HG03196 (cell line): ENCODE data around the gene THBS4.
A peak's percentile ranks its signal among the peaks of the same experiment; 100 is the strongest.

Experiments used
- ATAC-seq: cut with Tn5 transposase; IDR thresholded peaks from one replicate; pipeline ENCODE4 v1.9.1; 2021; ENCODE audit not compliant: unreplicated experiment

THBS4 gene

GRCh38 chr5:80034962-80035821 is at the start of gene THBS4:
THBS4 (plus strand) TSS chr5:80035348; CDS start chr5:80035538, 190 bp downstream.
- no peak for ATAC-seq

DNA sequence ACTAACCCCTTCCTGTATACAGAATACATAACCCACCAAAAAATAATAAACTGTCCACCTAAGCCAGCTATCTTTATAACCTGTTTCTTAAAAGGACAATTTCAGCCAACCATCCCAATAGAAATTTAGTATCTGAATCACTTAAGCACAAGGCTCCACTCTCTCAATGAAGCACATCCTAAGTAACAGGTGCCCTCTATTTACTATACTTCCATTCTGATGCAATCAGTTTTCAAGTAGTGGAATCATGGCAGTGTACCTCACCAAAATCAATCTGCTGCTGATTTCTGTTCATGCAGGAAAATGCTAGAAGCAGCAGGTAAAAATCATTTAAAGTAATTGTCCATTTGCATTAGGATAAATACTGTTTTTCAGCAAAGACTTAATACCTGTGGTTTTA is 48.9 kb upstream of the THBS4 start:
- ATAC-seq = no peak

GRCh38 chr5:79990205-79990597 is 44.9 kb upstream of the THBS4 start:
- peak; percentile 35 for ATAC-seq

GRCh38 chr5:79990598-79991507 is 44.3 kb upstream of the THBS4 start, which contains the start of gene MTX3:
MTX3 (minus strand) TSS chr5:79991262; CDS start chr5:79991238, 24 bp downstream.
- ATAC-seq = peak; percentile 90

DNA sequence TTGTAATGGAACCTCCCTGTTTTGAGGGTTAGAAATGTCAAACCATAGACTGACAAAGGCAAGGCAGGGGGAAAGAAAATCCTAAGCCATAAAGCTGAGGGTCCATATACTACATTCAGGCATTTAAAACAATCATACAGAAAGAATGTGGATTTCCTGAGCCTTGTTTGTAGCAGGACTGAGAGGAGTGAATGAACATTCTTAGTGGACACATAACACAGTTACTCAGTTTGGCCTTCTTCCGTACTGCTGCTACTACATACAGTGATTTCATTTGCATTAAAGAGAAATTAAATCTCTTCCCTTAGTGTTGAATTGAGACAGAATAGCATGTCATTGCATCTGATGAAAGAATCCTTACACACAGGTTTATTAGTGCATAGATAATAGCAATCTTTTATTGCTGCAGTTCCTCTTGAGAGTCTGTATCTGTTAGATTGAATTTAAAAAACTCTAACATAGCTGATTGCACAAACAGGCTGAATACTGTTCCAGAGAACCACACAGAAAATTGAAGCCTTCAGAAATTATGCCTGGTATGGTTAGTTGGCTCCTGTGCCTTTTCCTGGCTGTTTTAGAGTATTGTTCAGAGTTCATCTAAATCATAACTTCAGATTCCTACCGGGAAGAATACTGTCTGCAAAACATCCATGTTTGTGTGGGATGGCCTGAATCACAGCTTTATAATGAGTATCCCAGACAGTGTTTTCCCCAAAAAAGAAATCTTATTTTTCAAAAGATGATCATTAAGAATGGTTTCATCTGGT is 42.1 kb upstream of the THBS4 start:
- ATAC-seq = no peak

DNA sequence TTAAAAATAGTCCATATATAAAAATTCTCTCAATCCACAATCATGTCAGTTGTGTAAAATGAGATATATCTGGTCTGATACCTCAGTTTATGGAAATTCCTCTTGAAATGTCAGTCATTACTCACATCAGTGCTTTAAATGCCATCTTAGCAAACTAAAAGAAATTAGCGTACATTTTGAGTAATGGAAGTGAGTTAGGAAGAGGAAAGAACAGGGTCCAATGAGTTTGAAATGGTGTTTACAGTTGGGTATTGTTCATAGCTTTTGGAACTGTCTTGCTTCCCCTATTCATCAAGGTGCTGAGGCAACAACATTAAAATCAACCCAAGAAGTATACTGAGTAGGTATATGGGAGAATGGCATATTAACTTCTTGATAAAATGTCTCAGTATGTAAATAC is 35.4 kb upstream of the THBS4 start:
- no peak for ATAC-seq

DNA sequence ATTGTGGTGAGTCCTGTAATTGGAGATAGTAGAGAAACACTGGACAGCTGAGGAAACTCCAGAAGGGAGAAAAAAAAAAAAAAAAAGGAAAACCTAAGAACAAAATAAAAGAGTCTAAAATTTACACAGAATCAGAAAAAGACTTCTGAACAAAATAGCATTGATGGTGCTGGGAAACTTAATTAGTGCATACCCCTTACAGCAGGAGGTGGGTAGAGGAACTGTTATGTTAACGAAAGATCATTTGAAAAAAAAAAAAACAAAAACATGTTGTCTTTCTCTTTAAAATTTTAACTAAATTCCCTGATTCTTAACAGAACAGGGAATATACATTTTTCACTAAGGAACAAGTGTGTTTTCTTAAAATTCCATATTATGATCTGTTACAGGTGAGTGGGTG is 32.5 kb upstream of the THBS4 start:
- no peak for ATAC-seq

GRCh38 chr5:80008995-80009765 is 26.0 kb upstream of the THBS4 start:
- ATAC-seq = no peak

DNA sequence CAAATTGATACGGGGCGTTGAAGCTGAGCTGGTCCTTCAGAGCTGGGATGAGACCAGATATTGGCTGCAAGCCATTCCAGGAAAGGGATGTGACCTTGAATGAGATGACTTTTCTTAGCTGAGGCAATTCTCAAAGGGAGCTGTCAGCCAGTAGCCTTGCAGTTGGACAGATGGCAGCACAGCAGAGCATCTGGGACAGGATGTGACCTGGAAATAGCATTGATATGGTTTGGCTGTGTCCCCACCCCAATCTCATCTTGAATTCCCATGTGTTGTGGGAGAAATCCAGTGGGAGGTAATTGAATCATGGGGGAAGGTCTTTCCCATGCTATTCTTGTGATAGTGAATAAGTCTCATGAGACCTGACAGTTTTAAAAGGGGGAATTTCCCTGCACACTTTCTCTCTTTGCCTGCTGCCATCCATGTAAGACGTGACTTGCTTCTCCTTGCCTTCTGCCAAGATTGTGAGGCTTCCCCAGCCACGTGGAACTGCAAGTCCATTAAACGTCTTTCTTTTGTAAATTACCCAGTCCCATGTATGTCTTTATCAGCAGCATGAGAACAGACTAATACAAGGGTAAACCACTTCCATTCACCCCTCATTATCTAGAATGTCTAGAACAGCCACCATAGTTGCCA is 24.3 kb upstream of the THBS4 start:
- ATAC-seq = no peak

GRCh38 chr5:80025069-80025468 is 10.1 kb upstream of the THBS4 start:
- no peak for ATAC-seq

DNA sequence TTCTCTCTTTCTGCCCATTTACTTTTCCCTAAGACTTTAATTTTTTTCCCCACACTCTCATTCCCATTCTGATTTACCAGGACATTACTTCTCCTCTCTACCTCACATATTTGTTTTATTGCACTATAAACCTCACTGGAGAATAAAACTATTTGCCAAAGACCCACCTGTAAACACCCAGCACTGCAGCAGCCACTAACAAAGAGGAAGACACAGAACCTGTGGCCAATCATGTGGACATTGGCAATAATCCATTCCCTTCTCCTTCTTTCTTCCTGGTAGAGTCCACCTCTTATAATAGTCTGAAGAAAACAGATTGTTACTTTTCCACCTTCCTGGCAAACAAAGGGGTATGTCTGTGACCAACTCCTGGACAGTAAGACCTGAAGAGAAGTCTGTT is 8.3 kb upstream of the THBS4 start:
- no peak for ATAC-seq

- ATAC-seq = no peak
Measured at GRCh38 chr5:80031109-80031508, 4.0 kb upstream of the THBS4 start.

GRCh38 chr5:80033513-80033912 is 1.6 kb upstream of the THBS4 start:
- ATAC-seq = no peak

DNA sequence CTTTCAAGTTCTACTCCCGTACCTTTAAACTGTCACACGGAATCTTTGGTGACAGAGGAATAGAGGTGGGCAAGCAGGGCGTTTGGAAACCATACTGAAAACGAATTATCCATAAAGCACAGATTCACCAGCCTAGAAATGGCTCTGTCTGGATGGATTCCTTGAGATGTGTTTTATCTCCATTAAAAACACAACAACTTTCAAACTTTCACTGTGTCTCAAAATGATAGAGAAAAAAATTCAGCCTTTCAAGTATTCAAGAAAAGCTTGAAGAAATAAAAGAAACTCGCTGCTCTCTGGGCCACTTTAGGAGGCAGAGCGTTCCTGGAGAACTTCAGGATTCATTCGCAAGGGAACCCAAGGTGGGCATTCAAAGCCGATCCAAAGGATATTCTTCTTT is 589 bp upstream of the THBS4 start:
- ATAC-seq = no peak

- no peak for ATAC-seq
Measured at GRCh38 chr5:80035839-80036238, 691 bp downstream of the THBS4 start.

DNA sequence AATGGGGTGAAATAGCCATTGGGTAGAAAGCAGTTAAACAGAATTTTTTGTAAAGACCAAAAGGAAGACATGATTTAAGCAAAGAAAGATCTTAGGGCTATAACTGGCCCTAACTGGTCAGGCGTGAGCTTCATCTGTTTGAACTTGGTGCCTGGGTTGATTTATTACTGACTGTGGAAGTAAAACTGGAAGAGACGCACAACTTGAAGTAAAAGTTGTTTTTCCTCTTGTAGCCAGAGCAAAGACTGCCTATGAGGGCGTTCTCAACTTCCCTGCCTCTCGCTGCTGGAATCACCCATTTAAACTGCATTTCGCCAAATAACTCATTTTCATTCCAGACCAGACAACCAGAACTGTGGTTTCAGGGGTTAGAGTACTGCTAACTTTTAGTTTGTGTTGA is 1.5 kb downstream of the THBS4 start:
- no peak for ATAC-seq

DNA sequence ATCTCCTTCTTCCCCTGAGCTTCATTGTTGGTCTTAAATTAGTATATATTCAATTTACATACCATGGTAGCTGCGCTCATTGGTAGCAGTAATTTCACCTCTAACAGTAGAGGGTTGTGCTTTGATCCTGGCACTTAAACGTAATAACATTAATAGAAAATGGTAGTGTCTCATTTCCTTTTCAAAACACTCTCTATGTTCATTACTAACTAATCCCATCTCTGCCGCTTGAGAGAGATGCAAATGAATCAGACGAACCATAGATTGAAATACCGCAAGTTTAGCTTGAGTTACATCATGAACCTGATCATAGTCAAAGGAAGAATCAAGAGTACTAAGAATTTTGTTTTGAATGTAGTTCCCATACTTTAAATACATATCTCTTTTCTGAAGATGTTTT is 2.2 kb downstream of the THBS4 start:
- ATAC-seq = no peak

GRCh38 chr5:80039650-80040049 is 4.5 kb downstream of the THBS4 start:
- ATAC-seq = no peak

GRCh38 chr5:80041527-80041926 is 6.4 kb downstream of the THBS4 start:
- ATAC-seq = no peak

GRCh38 chr5:80042330-80042729 is 7.2 kb downstream of the THBS4 start:
- no peak for ATAC-seq
